ENCODE measurements around the gene OR12D1.
"Not testable (repeated sequence)": the region's sequence is repeated elsewhere in the genome, so short reads cannot be mapped to it uniquely, and the experiment has no call there.

OR12D1 gene

DNA sequence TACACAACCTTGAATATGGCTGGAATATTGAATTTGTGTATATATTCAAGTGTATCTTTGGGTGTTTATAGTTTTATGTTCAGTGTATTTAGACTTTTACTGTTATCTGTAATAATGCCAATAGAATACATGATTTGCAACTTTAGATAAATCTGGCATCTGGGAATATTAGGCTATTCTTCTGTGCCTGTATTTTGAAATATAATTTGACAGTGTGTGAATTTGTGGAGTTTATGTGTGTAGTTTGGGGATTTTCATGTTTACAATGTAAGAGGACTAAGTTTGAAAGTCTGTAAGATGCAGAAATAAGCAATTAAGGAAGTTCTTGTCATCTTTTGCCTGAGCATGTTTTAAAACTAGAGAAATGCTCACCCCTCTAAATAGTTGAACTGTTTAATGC lies 24.3 kb downstream of the OR12D1 start, which contains the start of gene OR10C1:
OR10C1 (plus strand) TSS at position 301 of the 400 bp plus-strand sequence. CDS start 710 bp downstream, outside the sequence.
- TF ChIP-seq, protein P1, sequence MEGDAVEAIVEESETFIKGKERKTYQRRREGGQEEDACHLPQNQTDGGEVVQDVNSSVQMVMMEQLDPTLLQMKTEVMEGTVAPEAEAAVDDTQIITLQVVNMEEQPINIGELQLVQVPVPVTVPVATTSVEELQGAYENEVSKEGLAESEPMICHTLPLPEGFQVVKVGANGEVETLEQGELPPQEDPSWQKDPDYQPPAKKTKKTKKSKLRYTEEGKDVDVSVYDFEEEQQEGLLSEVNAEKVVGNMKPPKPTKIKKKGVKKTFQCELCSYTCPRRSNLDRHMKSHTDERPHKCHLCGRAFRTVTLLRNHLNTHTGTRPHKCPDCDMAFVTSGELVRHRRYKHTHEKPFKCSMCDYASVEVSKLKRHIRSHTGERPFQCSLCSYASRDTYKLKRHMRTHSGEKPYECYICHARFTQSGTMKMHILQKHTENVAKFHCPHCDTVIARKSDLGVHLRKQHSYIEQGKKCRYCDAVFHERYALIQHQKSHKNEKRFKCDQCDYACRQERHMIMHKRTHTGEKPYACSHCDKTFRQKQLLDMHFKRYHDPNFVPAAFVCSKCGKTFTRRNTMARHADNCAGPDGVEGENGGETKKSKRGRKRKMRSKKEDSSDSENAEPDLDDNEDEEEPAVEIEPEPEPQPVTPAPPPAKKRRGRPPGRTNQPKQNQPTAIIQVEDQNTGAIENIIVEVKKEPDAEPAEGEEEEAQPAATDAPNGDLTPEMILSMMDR (IDR thresholded peaks at IDR 0.05; ENCODE audit: extremely low read depth, insufficient read depth, missing control alignments) = no peak
- no peak for DNase-seq (ENCODE audit: low spot score)
- in situ Hi-C loops (cut with MboI; ENCODE audit: low pct_unique_long_range_greater_than_20kb, low sequenced_read_pairs, unreplicated experiment) = no loop called here

DNA sequence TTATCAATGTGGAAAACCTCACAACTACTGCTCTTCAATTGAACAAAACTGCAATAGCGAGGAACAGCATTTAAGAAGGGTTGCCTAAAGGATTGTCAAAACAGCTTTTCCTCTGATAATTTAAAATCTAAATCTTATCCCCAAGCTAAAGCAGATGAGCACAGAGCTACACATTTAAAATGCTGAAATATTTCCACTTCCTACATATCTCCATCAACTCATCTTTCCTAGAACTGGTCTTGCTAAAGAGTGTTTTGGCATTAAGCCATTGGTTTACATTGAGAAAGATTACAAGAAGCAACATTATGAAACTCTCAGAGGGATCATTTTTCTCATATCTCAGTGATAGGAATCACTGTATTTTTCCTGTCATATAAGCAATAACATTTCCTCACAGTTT lies 28.0 kb downstream of the OR12D1 start:
- TF ChIP-seq, protein P1 (IDR thresholded peaks at IDR 0.05; ENCODE audit: extremely low read depth, insufficient read depth, missing control alignments) = no peak
- in situ Hi-C loops (cut with MboI; ENCODE audit: low pct_unique_long_range_greater_than_20kb, low sequenced_read_pairs, unreplicated experiment) = no loop called here
- DNase-seq (ENCODE audit: low spot score) = no peak

DNA sequence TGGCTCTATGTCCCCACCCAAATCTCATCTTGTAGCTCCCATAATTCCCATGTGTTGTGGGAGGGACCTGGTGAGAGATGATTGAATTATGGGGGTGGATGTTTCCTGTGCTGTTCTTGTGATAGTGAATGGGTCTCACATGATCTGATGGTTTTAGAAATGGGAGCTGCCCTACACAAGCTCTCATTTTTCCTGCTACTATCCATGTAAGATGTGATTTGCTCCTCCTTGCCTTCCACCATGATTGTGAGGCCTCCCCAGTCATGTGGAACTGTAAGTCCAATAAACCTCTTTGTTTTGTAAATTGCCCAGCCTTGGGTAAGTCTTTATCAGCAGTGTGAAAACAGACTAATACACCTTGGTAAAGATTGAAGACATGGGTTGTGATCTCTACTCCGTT lies 29.3 kb downstream of the OR12D1 start:
- DNase-seq (ENCODE audit: low spot score); in situ Hi-C loops (cut with MboI; ENCODE audit: low pct_unique_long_range_greater_than_20kb, low sequenced_read_pairs, unreplicated experiment): not testable (repeated sequence)

DNA sequence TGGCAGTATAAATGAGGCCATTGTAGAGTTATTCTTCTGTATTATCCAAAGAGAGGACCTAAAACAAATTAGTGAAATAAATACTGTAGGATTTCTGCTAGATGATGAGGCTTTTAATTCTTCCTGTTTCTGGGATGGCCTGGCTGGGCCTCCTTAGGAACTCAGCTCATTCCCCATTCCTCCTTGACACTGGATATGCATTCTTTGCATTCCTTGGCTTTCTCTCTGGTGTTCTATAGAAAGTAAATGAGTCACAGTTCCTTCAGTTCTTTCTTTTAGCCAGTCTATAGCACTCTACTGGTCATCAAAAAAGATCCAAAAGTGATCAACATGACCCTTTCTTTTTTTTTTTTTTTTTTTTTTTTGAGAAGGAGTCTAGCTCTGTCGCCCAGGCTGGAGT lies 32.9 kb downstream of the OR12D1 start:
- TF ChIP-seq, protein P1 (IDR thresholded peaks at IDR 0.05; ENCODE audit: extremely low read depth, insufficient read depth, missing control alignments) = no peak
- no peak for DNase-seq (ENCODE audit: low spot score)
- in situ Hi-C loops (cut with MboI; ENCODE audit: low pct_unique_long_range_greater_than_20kb, low sequenced_read_pairs, unreplicated experiment) = no loop called here

DNA sequence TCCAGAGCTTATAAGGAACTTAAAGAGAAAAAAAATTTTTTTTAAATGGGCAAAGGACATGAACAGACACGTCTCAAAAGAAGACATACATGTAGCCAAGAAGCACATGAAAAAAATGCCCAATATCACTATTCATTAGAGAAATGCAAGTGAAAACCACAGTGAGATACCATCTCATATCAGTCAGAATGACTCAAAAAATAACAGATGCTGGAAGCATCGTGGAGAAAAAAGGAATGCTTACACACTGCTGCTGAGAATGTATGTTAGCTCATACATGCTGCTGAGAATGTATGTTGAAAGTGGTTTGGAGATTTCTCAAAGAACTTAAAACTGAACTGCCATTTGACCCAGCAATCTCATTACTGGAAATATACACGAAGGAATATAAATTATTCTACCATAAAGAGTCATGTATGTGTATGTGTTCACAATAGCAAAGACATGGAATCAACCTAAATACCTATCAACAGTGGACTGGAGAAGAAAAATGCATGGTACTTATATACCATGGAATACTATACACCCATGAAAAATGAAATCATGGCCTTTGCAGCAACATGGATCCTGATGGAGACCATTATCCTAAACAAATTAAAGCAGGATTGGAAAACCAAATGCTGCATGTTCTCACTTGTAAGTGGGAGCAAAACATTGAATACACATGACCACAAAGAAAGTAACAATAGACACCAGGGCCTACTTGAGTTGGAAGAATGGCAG lies 36.9 kb downstream of the OR12D1 start:
- DNase-seq (ENCODE audit: low spot score) = no peak
- TF ChIP-seq, protein P1 (IDR thresholded peaks at IDR 0.05; ENCODE audit: extremely low read depth, insufficient read depth, missing control alignments) = no peak
- in situ Hi-C loops (cut with MboI; ENCODE audit: low pct_unique_long_range_greater_than_20kb, low sequenced_read_pairs, unreplicated experiment) = no loop called here

DNA sequence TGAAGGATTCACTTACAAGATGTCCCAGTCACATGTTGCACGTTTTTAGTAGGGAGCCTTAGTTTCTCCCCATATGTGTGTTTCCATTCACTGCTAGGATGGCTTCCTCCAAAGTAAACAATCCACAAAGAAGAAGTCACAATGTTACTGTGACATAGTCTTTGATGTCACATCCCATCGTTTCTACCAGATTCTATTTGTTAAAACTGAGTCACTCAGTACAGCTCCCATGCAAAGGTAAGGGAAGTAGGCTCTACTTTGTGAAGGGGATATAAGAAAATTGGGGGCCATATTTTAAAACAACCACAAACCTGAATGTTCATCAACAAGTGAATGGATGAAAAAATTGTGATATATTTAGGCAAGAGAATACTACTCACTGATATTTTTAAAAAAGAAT lies 42.2 kb downstream of the OR12D1 start, which contains the start of the genes OR11A1 and OR2H1:
OR11A1 (minus strand) TSS at position 101 of the 400 bp plus-strand sequence. CDS start 29,430 bp downstream, outside the sequence.
OR2H1 (plus strand) TSS at position 185 of the 400 bp plus-strand sequence. CDS start 4,615 bp downstream, outside the sequence.
- TF ChIP-seq, protein P1 (IDR thresholded peaks at IDR 0.05; ENCODE audit: extremely low read depth, insufficient read depth, missing control alignments) = no peak
- DNase-seq (ENCODE audit: low spot score) = no peak
- in situ Hi-C loops (cut with MboI; ENCODE audit: low pct_unique_long_range_greater_than_20kb, low sequenced_read_pairs, unreplicated experiment) = no loop called here

DNA sequence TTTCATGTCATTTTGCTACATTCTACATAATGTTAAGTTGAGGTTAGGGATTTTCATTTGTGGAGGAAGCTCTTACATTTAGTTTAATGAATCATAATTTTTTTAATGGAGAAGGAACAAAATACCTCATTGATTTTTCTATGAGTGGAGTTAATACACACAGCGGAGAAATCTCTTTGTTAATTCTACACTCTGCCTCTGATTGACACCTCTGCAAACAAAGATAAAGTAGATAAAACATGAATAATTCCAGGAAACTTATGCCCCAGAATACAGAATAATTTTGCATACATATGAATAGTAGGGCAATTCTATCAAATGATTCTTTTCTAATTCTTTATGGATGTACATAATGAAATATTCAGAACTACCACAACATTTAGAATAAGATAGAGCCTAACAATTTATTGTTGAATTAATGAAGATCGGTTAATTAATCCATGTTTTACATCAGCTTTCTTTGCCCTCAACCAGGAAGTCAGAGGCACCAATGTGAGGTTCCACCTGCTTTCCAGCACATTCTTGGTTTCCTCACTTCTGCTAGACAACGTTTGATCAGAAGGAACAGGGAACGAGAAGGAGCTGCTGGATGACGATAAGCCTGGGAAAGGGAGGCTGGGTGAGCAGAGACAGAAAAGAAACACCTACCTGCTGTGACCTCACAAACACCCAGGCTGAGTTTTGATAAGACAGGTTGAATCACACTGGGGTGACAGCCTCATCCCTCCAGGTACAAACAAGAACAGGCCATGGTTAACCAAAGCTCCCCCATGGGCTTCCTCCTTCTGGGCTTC lies 46.5 kb downstream of the OR12D1 start:
- TF ChIP-seq, protein P1 (IDR thresholded peaks at IDR 0.05; ENCODE audit: extremely low read depth, insufficient read depth, missing control alignments) = no peak
- DNase-seq (ENCODE audit: low spot score) = no peak
- in situ Hi-C loops (cut with MboI; ENCODE audit: low pct_unique_long_range_greater_than_20kb, low sequenced_read_pairs, unreplicated experiment) = no loop called here
